COR-L47 (cell line): ENCODE results near the gene KIF27.
"Not testable (repeated sequence)": the region's sequence is repeated elsewhere in the genome, so short reads cannot be mapped to it uniquely, and the experiment has no call there.

Source experiments
- DNase-seq: peaks from one replicate; lab custom pipeline; 2025; lab: John Stamatoyannopoulos, UW

KIF27 gene

GRCh38 chr9:83932011-83932410, 10.8 kb upstream of the KIF27 start:
- DNase-seq: no peak

- DNase-seq: no peak
Measured at GRCh38 chr9:83930881-83931280, 9.6 kb upstream of the KIF27 start.

- no peak for DNase-seq
Measured at GRCh38 chr9:83927591-83927990, 6.4 kb upstream of the KIF27 start.

GRCh38 chr9:83920469-83920926, 734 bp downstream of the KIF27 start:
- DNase-seq: peak; percentile 70

GRCh38 chr9:83919111-83919510, 2.1 kb downstream of the KIF27 start:
- no peak for DNase-seq

GRCh38 chr9:83912194-83912593, 9.0 kb downstream of the KIF27 start:
- peak; percentile 3 for DNase-seq

GRCh38 chr9:83906144-83906543, 15.1 kb downstream of the KIF27 start:
- no peak for DNase-seq

- not testable (repeated sequence) for DNase-seq
Measured at GRCh38 chr9:83900615-83901014, 20.6 kb downstream of the KIF27 start.

GRCh38 chr9:83894301-83894700, 26.9 kb downstream of the KIF27 start:
- not testable (repeated sequence) for DNase-seq

- not testable (repeated sequence) for DNase-seq
Measured at GRCh38 chr9:83886498-83886897, 34.7 kb downstream of the KIF27 start.

- not testable (repeated sequence) for DNase-seq
Measured at GRCh38 chr9:83885559-83886240, 35.5 kb downstream of the KIF27 start.

- not testable (repeated sequence) for DNase-seq
Measured at GRCh38 chr9:83881687-83882408, 39.4 kb downstream of the KIF27 start.

GRCh38 chr9:83875559-83875958, 45.7 kb downstream of the KIF27 start:
- DNase-seq: not testable (repeated sequence)

- DNase-seq: not testable (repeated sequence)
Measured at GRCh38 chr9:83849895-83850294, 71.3 kb downstream of the KIF27 start.

- DNase-seq: not testable (repeated sequence)
Measured at GRCh38 chr9:83837070-83837643, 84.1 kb downstream of the KIF27 start.

- DNase-seq: not testable (repeated sequence)
Measured at GRCh38 chr9:83830426-83831071, 90.7 kb downstream of the KIF27 start.

- not testable (repeated sequence) for DNase-seq
Measured at GRCh38 chr9:83824986-83825623, 96.1 kb downstream of the KIF27 start.

- peak; percentile 77 for DNase-seq
Measured at GRCh38 chr9:83817356-83818278, 103.6 kb downstream of the KIF27 start, which contains the start of gene GKAP1. Gene GKAP1, minus strand, starts transcription at chr9:83817769. Its CDS starts 11,252 bp downstream, at chr9:83806517.

GRCh38 chr9:83817011-83817355, 104.2 kb downstream of the KIF27 start:
- not testable (repeated sequence) for DNase-seq

- DNase-seq: not testable (repeated sequence)
Measured at GRCh38 chr9:83815120-83815519, 106.1 kb downstream of the KIF27 start.

- DNase-seq: not testable (repeated sequence)
Measured at GRCh38 chr9:83809213-83809612, 112.0 kb downstream of the KIF27 start.
